Muscle layer of duodenum (tissue), 2 donors: ENCODE measurements around the gene APLP1.

ENCODE experiments used
- H3K27ac ChIP-seq: one replicate; pipeline ENCODE4 v1.7.0; 2013; ENCODE audit warnings: mild to moderate bottlenecking, low read length
- H3K27me3 ChIP-seq: one replicate; pipeline ENCODE4 v1.7.0; 2013; ENCODE audit warnings: low read depth, mild to moderate bottlenecking, control low read depth, low read length
- H3K36me3 ChIP-seq, 2 donors: one replicate each; pipeline ENCODE4 v1.7.0; 2013; ENCODE audit warnings: low read length in 2 of 2, control low read depth in 1 of 2, mild to moderate bottlenecking in 1 of 2; ENCODE audit not compliant: insufficient read depth in 2 of 2, control insufficient read depth in 1 of 2
- H3K4me1 ChIP-seq, 2 donors: one replicate each; pipeline ENCODE4 v1.7.0; 2013; ENCODE audit warnings: low read length in 2 of 2, mild to moderate bottlenecking in 2 of 2, control low read depth in 1 of 2, moderate library complexity in 1 of 2; ENCODE audit not compliant: insufficient read depth in 2 of 2, control insufficient read depth in 1 of 2
- H3K4me3 ChIP-seq, 2 donors: one replicate each; pipeline ENCODE4 v1.7.0; 2013; ENCODE audit warnings: low read length in 2 of 2, low read depth in 1 of 2, mild to moderate bottlenecking in 1 of 2
- H3K9me3 ChIP-seq, 2 donors: one replicate each; pipeline ENCODE4 v1.7.0; 2013; ENCODE audit warnings: low read length in 2 of 2, control low read depth in 1 of 2, mild to moderate bottlenecking in 1 of 2; ENCODE audit not compliant: control insufficient read depth in 1 of 2
- donor health status: healthy.

Gene APLP1

GRCh38 chr19:35853038-35853756, 15.2 kb upstream of the APLP1 start:
- Histone ChIP-seq H3K27ac (no peak overlapping the region), H3K27me3 (peaks cover 23% of the 10 kb centered on the region)

GRCh38 chr19:35856546-35857149, 11.7 kb upstream of the APLP1 start, which contains the start of gene KIRREL2:
TSS of gene KIRREL2 (plus strand) at chr19:35856911. CDS start at chr19:35857120, 209 bp downstream.
- Histone ChIP-seq H3K27ac (no peak within 1 kb of the TSS), H3K4me3 (peak within 1 kb of the TSS; percentile 39 to 78), H3K27me3 (peaks cover 25% of the 10 kb centered on the region), H3K4me1 (peaks cover 0 to 15% of the 10 kb centered on the region in 2 donors), H3K36me3 (no peaks in the 10 kb centered on the region), H3K9me3 (no peaks in the 10 kb centered on the region)

More at GRCh38 chr19:35853038-35853756, 15.2 kb upstream of the APLP1 start:
- no peaks in the 10 kb centered on the region for H3K9me3 ChIP-seq
- peaks cover 0 to 15% of the 10 kb centered on the region in 2 donors for H3K4me1 ChIP-seq
- no peak overlapping the region for H3K4me3 ChIP-seq
- no peaks in the 10 kb centered on the region for H3K36me3 ChIP-seq

GRCh38 chr19:35858311-35858710, 10.1 kb upstream of the APLP1 start:
- no peaks in the 10 kb centered on the region for H3K9me3 ChIP-seq
- H3K27me3 ChIP-seq = peaks cover 31% of the 10 kb centered on the region
- H3K4me1 ChIP-seq = peaks cover 0 to 15% of the 10 kb centered on the region in 2 donors
- H3K36me3 ChIP-seq = no peaks in the 10 kb centered on the region
- no peak overlapping the region for H3K27ac ChIP-seq
- no peak overlapping the region for H3K4me3 ChIP-seq

GRCh38 chr19:35859414-35859813, 9.0 kb upstream of the APLP1 start:
- Histone ChIP-seq H3K27ac (no peak overlapping the region), H3K4me1 (peaks cover 0 to 15% of the 10 kb centered on the region in 2 donors), H3K9me3 (no peaks in the 10 kb centered on the region), H3K4me3 (no peak overlapping the region), H3K27me3 (peaks cover 31% of the 10 kb centered on the region), H3K36me3 (no peaks in the 10 kb centered on the region)

GRCh38 chr19:35860436-35860817, 7.9 kb upstream of the APLP1 start:
- Histone ChIP-seq H3K4me3 (no peak overlapping the region), H3K36me3 (no peaks in the 10 kb centered on the region), H3K4me1 (peaks cover 0 to 15% of the 10 kb centered on the region in 2 donors), H3K9me3 (no peaks in the 10 kb centered on the region), H3K27ac (no peak overlapping the region), H3K27me3 (peaks cover 26% of the 10 kb centered on the region)

GRCh38 chr19:35860818-35861639, 7.3 kb upstream of the APLP1 start:
- Histone ChIP-seq H3K9me3 (no peaks in the 10 kb centered on the region), H3K27me3 (peaks cover 21% of the 10 kb centered on the region), H3K27ac (no peak overlapping the region), H3K4me3 (no peak overlapping the region), H3K36me3 (no peaks in the 10 kb centered on the region), H3K4me1 (peaks cover 0 to 13% of the 10 kb centered on the region in 2 donors)

- Histone ChIP-seq H3K27me3 (peaks cover 16% of the 10 kb centered on the region), H3K36me3 (no peaks in the 10 kb centered on the region), H3K4me3 (no peak overlapping the region), H3K4me1 (peaks cover 0 to 6% of the 10 kb centered on the region in 2 donors), H3K9me3 (no peaks in the 10 kb centered on the region), H3K27ac (no peak overlapping the region)
Measured at GRCh38 chr19:35861640-35862160, 6.7 kb upstream of the APLP1 start.

- H3K4me3 ChIP-seq = no peak overlapping the region
- H3K4me1 ChIP-seq = no peaks in the 10 kb centered on the region
- no peak overlapping the region for H3K27ac ChIP-seq
- H3K27me3 ChIP-seq = peaks cover 16% of the 10 kb centered on the region
- no peaks in the 10 kb centered on the region for H3K9me3 ChIP-seq
- no peaks in the 10 kb centered on the region for H3K36me3 ChIP-seq
Measured at GRCh38 chr19:35862528-35862927, 5.8 kb upstream of the APLP1 start.

GRCh38 chr19:35863018-35863417, 5.4 kb upstream of the APLP1 start:
- peaks cover 21% of the 10 kb centered on the region for H3K27me3 ChIP-seq

GRCh38 chr19:35868823-35869326, 501 bp downstream of the APLP1 start:
- Histone ChIP-seq H3K27me3 (peaks cover 18% of the 10 kb centered on the region), H3K4me1 (peaks cover 10 to 23% of the 10 kb centered on the region in 2 donors), H3K36me3 (no peaks in the 10 kb centered on the region), H3K4me3 (peak overlapping the region in 1 of 2 donors; percentile 60), H3K27ac (no peak overlapping the region), H3K9me3 (no peaks in the 10 kb centered on the region)

More at GRCh38 chr19:35863018-35863417, 5.4 kb upstream of the APLP1 start:
- H3K36me3 ChIP-seq = no peaks in the 10 kb centered on the region
- H3K4me1 ChIP-seq = peaks cover 0 to 2% of the 10 kb centered on the region in 2 donors
- no peaks in the 10 kb centered on the region for H3K9me3 ChIP-seq
- no peak overlapping the region for H3K4me3 ChIP-seq
- no peak overlapping the region for H3K27ac ChIP-seq
